H9 (cell line): Measurements from ENCODE around the gene INTS3. TPM values are rescaled to one million over a fixed set of nuclear protein-coding genes. Genes with fewer than 3 reads are reported as not detected.

Experiments
- DNase-seq: peaks from one replicate; pipeline ENCODE4 v3.0.0-alpha.2; 2017
- H2AFZ ChIP-seq: one replicate; pipeline ENCODE4 v1.6.1; 2013; ENCODE audit warnings: mild to moderate bottlenecking, low read length, control low read depth, moderate library complexity
- H2AK5ac ChIP-seq: 2 replicates; pipeline ENCODE4 v1.6.1; 2013; ENCODE audit warnings: low read length, control low read depth, mixed read lengths; ENCODE audit not compliant: insufficient read length
- H2BK120ac ChIP-seq: one replicate; pipeline ENCODE4 v1.6.1; 2013; ENCODE audit warnings: low read depth, mild to moderate bottlenecking, low read length, control low read depth, inconsistent platforms; ENCODE audit not compliant: poor library complexity, severe bottlenecking
- H2BK12ac ChIP-seq: 2 replicates; pipeline ENCODE4 v1.6.1; 2013; ENCODE audit warnings: low read length, control low read depth, mixed read lengths, low read depth; ENCODE audit not compliant: insufficient read length
- H2BK15ac ChIP-seq: 2 replicates; pipeline ENCODE4 v1.6.1; 2013; ENCODE audit warnings: low read depth, low read length, control low read depth
- H2BK20ac ChIP-seq: one replicate; pipeline ENCODE4 v1.6.1; 2013; ENCODE audit warnings: low read depth, mild to moderate bottlenecking, low read length, control low read depth, inconsistent platforms; ENCODE audit not compliant: poor library complexity, severe bottlenecking
- H2BK5ac ChIP-seq: 2 replicates; pipeline ENCODE4 v1.6.1; 2013; ENCODE audit warnings: low read length, control low read depth, mixed read lengths; ENCODE audit not compliant: insufficient read length
- H3K14ac ChIP-seq: 2 replicates; pipeline ENCODE4 v1.6.1; 2013; ENCODE audit warnings: low read length, control low read depth; ENCODE audit not compliant: insufficient read depth
- H3K18ac ChIP-seq: 2 replicates; pipeline ENCODE4 v1.6.1; 2013; ENCODE audit warnings: low read depth, mild to moderate bottlenecking, mixed read lengths, low read length, control low read depth; ENCODE audit not compliant: insufficient read length
- H3K23ac ChIP-seq: 2 replicates; pipeline ENCODE4 v1.6.1; 2013; ENCODE audit warnings: low read length, control low read depth, mixed read lengths, low read depth; ENCODE audit not compliant: insufficient read length
- H3K23me2 ChIP-seq: 2 replicates; pipeline ENCODE4 v1.6.1; 2013; ENCODE audit warnings: low read depth, mild to moderate bottlenecking, mixed read lengths, low read length, control low read depth; ENCODE audit not compliant: insufficient read length, poor library complexity, severe bottlenecking
- H3K27ac ChIP-seq: 2 replicates; pipeline ENCODE4 v1.5.1; 2013; ENCODE audit warnings: low read length, control low read depth, mixed read lengths, low read depth; ENCODE audit not compliant: insufficient read length
- H3K27me3 ChIP-seq: 2 replicates; pipeline ENCODE4 v1.6.1; 2013; ENCODE audit warnings: low read length, control low read depth, inconsistent platforms; ENCODE audit not compliant: insufficient read depth
- H3K4ac ChIP-seq: 2 replicates; pipeline ENCODE4 v1.6.1; 2013; ENCODE audit warnings: low read depth, mild to moderate bottlenecking, control low read depth, inconsistent platforms, low read length, moderate library complexity
- H3K4me1 ChIP-seq: 2 replicates; pipeline ENCODE4 v1.6.1; 2013; ENCODE audit warnings: low read length, control low read depth, inconsistent platforms; ENCODE audit not compliant: insufficient read depth
- H3K4me2 ChIP-seq: 2 replicates; pipeline ENCODE4 v1.6.1; 2013; ENCODE audit warnings: low read length, control low read depth, mixed read lengths; ENCODE audit not compliant: insufficient read length, insufficient read depth
- H3K56ac ChIP-seq: 2 replicates; pipeline ENCODE4 v1.6.1; 2013; ENCODE audit warnings: low read depth, mild to moderate bottlenecking, mixed read lengths, low read length, control low read depth; ENCODE audit not compliant: insufficient read length
- H3K79me1 ChIP-seq: 2 replicates; pipeline ENCODE4 v1.6.1; 2013; ENCODE audit warnings: low read depth, mild to moderate bottlenecking, moderate library complexity, low read length, control low read depth, inconsistent platforms; ENCODE audit not compliant: insufficient read depth, poor library complexity, severe bottlenecking
- H3K79me2 ChIP-seq: 2 replicates; pipeline ENCODE4 v1.6.1; 2013; ENCODE audit warnings: low read length, control low read depth, inconsistent platforms; ENCODE audit not compliant: insufficient read depth
- H3K9ac ChIP-seq: 2 replicates; pipeline ENCODE4 v1.6.1; 2013; ENCODE audit warnings: low read length, control low read depth, mixed read lengths; ENCODE audit not compliant: insufficient read length; ENCODE audit errors: extremely low read depth
- H3K9me3 ChIP-seq: one replicate; pipeline ENCODE4 v1.6.1; 2013; ENCODE audit warnings: low read depth, low read length, inconsistent platforms; ENCODE audit not compliant: control insufficient read depth
- H3T11ph ChIP-seq: one replicate; pipeline ENCODE4 v1.6.1; 2013; ENCODE audit warnings: mild to moderate bottlenecking, low read length, control low read depth, inconsistent platforms
- H4K20me1 ChIP-seq: one replicate; pipeline ENCODE4 v1.6.1; 2013; ENCODE audit not compliant: control insufficient read depth, insufficient read length, insufficient read depth
- H4K5ac ChIP-seq: 2 replicates; pipeline ENCODE4 v1.6.1; 2013; ENCODE audit warnings: low read depth, mild to moderate bottlenecking, mixed read lengths, low read length, control low read depth; ENCODE audit not compliant: insufficient read length
- H4K8ac ChIP-seq: replicated peaks from 2 replicates; pipeline ENCODE4 v1.6.1; 2013; ENCODE audit warnings: low read length, control low read depth, mixed read lengths, low read depth; ENCODE audit not compliant: insufficient read length
- H4K91ac ChIP-seq: 2 replicates; pipeline ENCODE4 v1.6.1; 2013; ENCODE audit warnings: low read depth, mild to moderate bottlenecking, moderate library complexity, mixed read lengths, low read length, control low read depth; ENCODE audit not compliant: insufficient read length
- H3K27ac Mint-ChIP-seq, 3 experiments: 2 replicates in 2 of 3; 3 replicates in 1 of 3; pipeline ENCODE4 v1.8.0; 2020 to 2021; ENCODE audit warnings: mixed read lengths in 3 of 3, mild to moderate bottlenecking in 1 of 3, moderate library complexity in 1 of 3
- H3K27me3 Mint-ChIP-seq: 2 replicates; pipeline ENCODE4 v1.8.0; 2021; ENCODE audit warnings: low read depth, mild to moderate bottlenecking, moderate library complexity, mixed read lengths
- H3K36me3 Mint-ChIP-seq, 3 experiments: 2 replicates in 2 of 3; 3 replicates in 1 of 3; pipeline ENCODE4 v1.8.0; 2020 to 2021; ENCODE audit warnings: low read depth in 3 of 3, mixed read lengths in 3 of 3; ENCODE audit not compliant: insufficient read depth in 1 of 3
- H3K4me1 Mint-ChIP-seq, 2 experiments: 2 replicates each; pipeline ENCODE4 v1.8.0; 2020; ENCODE audit warnings: mixed read lengths in 2 of 2
- H3K4me3 Mint-ChIP-seq, 2 experiments: 2 replicates in 1 of 2; 3 replicates in 1 of 2; pipeline ENCODE4 v1.8.0; 2020 to 2021; ENCODE audit warnings: mild to moderate bottlenecking in 2 of 2, mixed read lengths in 2 of 2, moderate library complexity in 1 of 2
- H3K9me3 Mint-ChIP-seq, 2 experiments: 2 replicates in 1 of 2; 3 replicates in 1 of 2; pipeline ENCODE4 v1.8.0; 2020; ENCODE audit warnings: mild to moderate bottlenecking in 2 of 2, mixed read lengths in 2 of 2, moderate library complexity in 1 of 2
- WGBS: extraction: QIAGEN DNeasy Blood & Tissue Kit; methylation state at CpG from one replicate; pipeline ENCODE4 v1.1.7; 2013; ENCODE audit warnings: missing lambda C conversion rate, low lambda C conversion rate, mixed read lengths; ENCODE audit not compliant: insufficient read length; ENCODE audit errors: extremely low coverage; 5-methylcytosine and 5-hydroxymethylcytosine counted together
- total RNA-seq: library from RNA; stranded (reverse); gene quantifications from 2 replicates; pipeline ENCODE4 v1.2.1, GENCODE V29; 2021
- TF ChIP-seq, protein P1 (sequence below): fragments of 200-600 bp; sonication (generic); conservative IDR thresholded peaks from 3 replicates; pipeline ENCODE4 v1.8.0; 2021; ENCODE audit warnings: antibody characterized with exemption, mild to moderate bottlenecking

The INTS3 gene
- total RNA-seq, 1 experiment from 2014 or later: 67.1 TPM

DNA sequence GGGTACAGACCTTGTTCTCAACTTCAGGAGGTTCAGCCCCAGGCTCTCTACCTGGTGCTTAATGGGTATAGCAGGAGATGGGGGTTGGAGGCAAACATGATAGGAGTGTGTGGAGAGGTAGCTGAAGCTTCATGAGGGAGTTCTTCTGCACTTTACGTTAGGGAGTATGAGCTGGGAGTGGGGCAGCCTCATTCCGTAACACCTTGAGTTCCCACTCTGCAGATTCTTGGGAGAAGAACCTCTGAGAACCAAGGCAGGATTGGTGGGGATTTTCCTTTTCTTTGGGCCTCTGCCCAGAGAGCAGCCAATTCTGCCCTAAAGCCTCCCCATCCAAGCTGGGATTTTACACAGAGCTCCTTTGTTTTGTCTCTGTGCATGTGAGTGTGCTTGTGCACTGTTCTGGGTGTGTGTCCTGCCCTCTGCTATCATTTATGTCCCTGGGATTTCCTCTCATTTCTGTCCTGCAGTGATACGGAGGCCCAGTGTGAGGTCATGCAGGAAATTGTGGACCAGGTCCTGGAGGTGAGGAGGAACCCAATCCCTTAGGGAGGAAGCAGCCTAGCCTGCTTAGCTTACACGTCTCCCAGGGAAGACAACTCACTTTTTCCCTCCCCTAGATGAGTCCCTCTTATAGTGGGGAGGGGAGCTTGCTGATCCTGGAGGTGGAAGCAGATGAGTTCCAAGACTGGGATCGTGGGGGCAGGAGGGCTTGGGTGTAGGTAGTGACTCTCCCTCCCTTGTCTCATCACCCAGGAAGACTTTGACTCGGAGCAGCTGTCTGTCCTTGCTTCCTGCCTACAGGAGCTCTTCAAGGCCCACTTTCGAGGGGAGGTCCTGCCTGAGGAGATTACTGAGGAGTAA is 35.7 kb downstream of the INTS3 start:
- no peak overlapping the region for H2BK15ac ChIP-seq
- no peak overlapping the region for H3K9ac ChIP-seq
- TF ChIP-seq, protein P1, sequence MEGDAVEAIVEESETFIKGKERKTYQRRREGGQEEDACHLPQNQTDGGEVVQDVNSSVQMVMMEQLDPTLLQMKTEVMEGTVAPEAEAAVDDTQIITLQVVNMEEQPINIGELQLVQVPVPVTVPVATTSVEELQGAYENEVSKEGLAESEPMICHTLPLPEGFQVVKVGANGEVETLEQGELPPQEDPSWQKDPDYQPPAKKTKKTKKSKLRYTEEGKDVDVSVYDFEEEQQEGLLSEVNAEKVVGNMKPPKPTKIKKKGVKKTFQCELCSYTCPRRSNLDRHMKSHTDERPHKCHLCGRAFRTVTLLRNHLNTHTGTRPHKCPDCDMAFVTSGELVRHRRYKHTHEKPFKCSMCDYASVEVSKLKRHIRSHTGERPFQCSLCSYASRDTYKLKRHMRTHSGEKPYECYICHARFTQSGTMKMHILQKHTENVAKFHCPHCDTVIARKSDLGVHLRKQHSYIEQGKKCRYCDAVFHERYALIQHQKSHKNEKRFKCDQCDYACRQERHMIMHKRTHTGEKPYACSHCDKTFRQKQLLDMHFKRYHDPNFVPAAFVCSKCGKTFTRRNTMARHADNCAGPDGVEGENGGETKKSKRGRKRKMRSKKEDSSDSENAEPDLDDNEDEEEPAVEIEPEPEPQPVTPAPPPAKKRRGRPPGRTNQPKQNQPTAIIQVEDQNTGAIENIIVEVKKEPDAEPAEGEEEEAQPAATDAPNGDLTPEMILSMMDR: no peak
- no peak overlapping the region for H3K27ac ChIP-seq
- WGBS: no CpG with 5 or more reads among the region's 7 CpGs
- H4K20me1 ChIP-seq: no peaks in the 10 kb centered on the region
- DNase-seq: no peak
- H3K4ac ChIP-seq: no peak overlapping the region
- H3K4me2 ChIP-seq: no peak overlapping the region
- H3K56ac ChIP-seq: no peak overlapping the region
- H3K9me3 ChIP-seq: no peaks in the 10 kb centered on the region
- no peak overlapping the region for H3K14ac ChIP-seq
- Mint-ChIP-seq H3K4me3 (no peak overlapping the region), H3K27me3 (no peaks in the 10 kb centered on the region), H3K9me3 (no peaks in the 10 kb centered on the region), H3K36me3 (peaks cover 48 to 94% (median 85%) of the 10 kb centered on the region in 3 experiments; a peak in 6 of 7 replicates), H3K4me1 (no peaks in the 10 kb centered on the region), H3K27ac (peak overlapping the region in 2 of 3 experiments; percentile 23 to 76; a peak in 2 of 7 replicates)
- H3K79me1 ChIP-seq: no peaks in the 10 kb centered on the region
- no peak overlapping the region for H3T11ph ChIP-seq
- no peaks in the 10 kb centered on the region for H3K23me2 ChIP-seq
- no peak overlapping the region for H3K18ac ChIP-seq
- H2BK20ac ChIP-seq: no peak overlapping the region
- no peaks in the 10 kb centered on the region for H3K4me1 ChIP-seq
- H4K5ac ChIP-seq: no peak overlapping the region
- H4K91ac ChIP-seq: no peak overlapping the region
- H2BK12ac ChIP-seq: no peak overlapping the region
- H2AK5ac ChIP-seq: no peak overlapping the region
- no peak overlapping the region for H3K23ac ChIP-seq
- H2BK5ac ChIP-seq: no peak overlapping the region
- no peak overlapping the region for H2BK120ac ChIP-seq
- H2AFZ ChIP-seq: no peak overlapping the region
- H3K79me2 ChIP-seq: no peaks in the 10 kb centered on the region
- H3K27me3 ChIP-seq: no peaks in the 10 kb centered on the region
- no peak overlapping the region for H4K8ac ChIP-seq
